H1 (cell line): Measurements from ENCODE around the gene STEAP2. TPM values are rescaled to one million over a fixed set of nuclear protein-coding genes. Genes with fewer than 3 reads are reported as not detected.

Experiments
- CTCF ChIA-PET: fragments of 300-600 bp; sonication (Branson Sonifier 250); formaldehyde crosslinking; loops from one replicate; lab custom pipeline; 2021; ENCODE audit not compliant: partially characterized antibody; lab: Charles Lee
- POLR2A ChIA-PET: fragments of 300-600 bp; sonication (Branson Sonifier 250); formaldehyde crosslinking; loops from one replicate; lab custom pipeline; 2021; ENCODE audit warnings: inconsistent platforms; ENCODE audit not compliant: partially characterized antibody; lab: Charles Lee
- DNase-seq, 2 experiments: peaks; one replicate each; pipeline versions ENCODE4 v3.0.0 to v3.0.0-alpha.2; 2010 to 2022; ENCODE audit warnings: low spot score in 2 of 2, low read depth in 1 of 2, mixed read lengths in 1 of 2
- FAIRE-seq: peaks from 2 replicates; lab custom pipeline; 2011; peaks lifted over from hg19 to GRCh38; lab: Jason Lieb, UNC
- H2AFZ ChIP-seq: 2 replicates; pipeline ENCODE4 v1.8.1; 2012; ENCODE audit warnings: low read length, inconsistent platforms
- H2AK5ac ChIP-seq: 2 replicates; pipeline ENCODE4 v1.6.1; 2013; ENCODE audit warnings: low read depth, low read length
- H2BK120ac ChIP-seq: replicated peaks from 2 replicates; pipeline ENCODE3; 2013; ENCODE audit warnings: low read depth, low read length, inconsistent platforms
- H2BK12ac ChIP-seq: 2 replicates; pipeline ENCODE4 v1.6.1; 2013; ENCODE audit warnings: low read depth, low read length
- H2BK15ac ChIP-seq: 2 replicates; pipeline ENCODE4 v1.6.1; 2013; ENCODE audit warnings: low read length
- H2BK20ac ChIP-seq: 2 replicates; pipeline ENCODE4 v1.6.1; 2013; ENCODE audit warnings: low read length
- H2BK5ac ChIP-seq: 2 replicates; pipeline ENCODE4 v1.6.1; 2013; ENCODE audit warnings: low read depth, low read length
- H3K14ac ChIP-seq: 2 replicates; pipeline ENCODE4 v1.6.1; 2013; ENCODE audit warnings: inconsistent platforms; ENCODE audit not compliant: insufficient read length
- H3K18ac ChIP-seq: 2 replicates; pipeline ENCODE4 v1.6.1; 2013; ENCODE audit warnings: low read length; ENCODE audit errors: extremely low read depth
- H3K23ac ChIP-seq: 2 replicates; pipeline ENCODE4 v1.6.1; 2013; ENCODE audit warnings: inconsistent platforms; ENCODE audit not compliant: insufficient read length
- H3K23me2 ChIP-seq: 2 replicates; pipeline ENCODE4 v1.6.1; 2013; ENCODE audit warnings: low read depth, low read length
- H3K27ac ChIP-seq: 2 replicates; pipeline ENCODE4 v1.6.1; 2011; ENCODE audit warnings: low read depth, low read length, inconsistent platforms
- H3K27me3 ChIP-seq, 4 experiments: replicated peaks in 1 of 4; 1 replicate in 1 of 4; 2 replicates in 3 of 4; pipeline versions ENCODE4 v1.6.1 to v1.8.1; 2011 to 2013; ENCODE audit warnings: low read length in 3 of 4, mild to moderate bottlenecking in 3 of 4, inconsistent platforms in 2 of 4, mixed read lengths in 2 of 4, moderate library complexity in 1 of 4; ENCODE audit not compliant: control insufficient read depth in 3 of 4, insufficient read depth in 3 of 4; ENCODE audit errors: extremely low read depth in 1 of 4
- H3K36me3 ChIP-seq, 4 experiments: 2 replicates each; pipeline versions ENCODE4 v1.6.1 to v1.8.1; 2011 to 2013; ENCODE audit warnings: mild to moderate bottlenecking in 4 of 4, low read length in 3 of 4, moderate library complexity in 2 of 4, control low read depth in 1 of 4, inconsistent platforms in 1 of 4; ENCODE audit not compliant: insufficient read depth in 4 of 4, control insufficient read depth in 2 of 4
- H3K4ac ChIP-seq: replicated peaks from 2 replicates; pipeline ENCODE3; 2013; ENCODE audit warnings: low read length, low read depth, mixed read lengths, inconsistent platforms; ENCODE audit not compliant: insufficient read length
- H3K4me1 ChIP-seq, 4 experiments: replicated peaks in 1 of 4; 1 replicate in 1 of 4; 2 replicates in 3 of 4; pipeline versions ENCODE4 v1.6.1 to v1.8.1; 2011 to 2013; ENCODE audit warnings: low read length in 3 of 4, inconsistent platforms in 2 of 4, mixed read lengths in 1 of 4; ENCODE audit not compliant: insufficient read depth in 4 of 4, control insufficient read depth in 3 of 4
- H3K4me2 ChIP-seq, 2 experiments: 2 replicates each; pipeline versions ENCODE4 v1.6.1 to v1.8.1; 2011 to 2013; ENCODE audit warnings: low read depth in 2 of 2, low read length in 2 of 2, control low read depth in 1 of 2, inconsistent platforms in 1 of 2, mild to moderate bottlenecking in 1 of 2; ENCODE audit not compliant: insufficient read depth in 1 of 2
- H3K4me3 ChIP-seq, 4 experiments: fragments of 200-600, 300-600 bp in 1 of 4; sonication (generic), shearing (Covaris generic), sonication (Bioruptor Twin) in 1 of 4; 2 replicates each; pipeline versions ENCODE4 v1.5.1 to v1.8.1; 2011 to 2016; ENCODE audit warnings: low read length in 4 of 4, low read depth in 3 of 4, control low read depth in 2 of 4, inconsistent platforms in 2 of 4, mild to moderate bottlenecking in 2 of 4, mixed read lengths in 1 of 4, moderate library complexity in 1 of 4; ENCODE audit not compliant: insufficient read depth in 2 of 4; ENCODE audit errors: extremely low read depth in 1 of 4
- H3K56ac ChIP-seq: replicated peaks from 2 replicates; pipeline ENCODE3; 2013; ENCODE audit warnings: low read depth, mild to moderate bottlenecking, mixed read lengths, low read length, inconsistent platforms; ENCODE audit not compliant: insufficient read length
- H3K79me1 ChIP-seq: 2 replicates; pipeline ENCODE4 v1.6.1; 2013; ENCODE audit warnings: low read depth, low read length, control low read depth
- H3K79me2 ChIP-seq, 2 experiments: 2 replicates each; pipeline versions ENCODE4 v1.6.1 to v1.8.1; 2012 to 2013; ENCODE audit warnings: low read length in 2 of 2, mild to moderate bottlenecking in 2 of 2, inconsistent platforms in 1 of 2; ENCODE audit not compliant: insufficient read depth in 2 of 2, control insufficient read depth in 1 of 2
- H3K9ac ChIP-seq, 4 experiments: replicated peaks in 1 of 4; 1 replicate in 1 of 4; 2 replicates in 3 of 4; pipeline versions ENCODE4 v1.6.1 to v1.8.1; 2011 to 2013; ENCODE audit warnings: low read depth in 3 of 4, low read length in 3 of 4, control low read depth in 2 of 4, mild to moderate bottlenecking in 2 of 4, moderate library complexity in 2 of 4, inconsistent platforms in 1 of 4; ENCODE audit errors: extremely low read depth in 1 of 4
- H3K9me3 ChIP-seq, 2 experiments: 2 replicates each; pipeline versions ENCODE4 v1.6.1 to v1.8.1; 2012 to 2013; ENCODE audit warnings: mild to moderate bottlenecking in 2 of 2, moderate library complexity in 2 of 2, control low read depth in 1 of 2, inconsistent platforms in 1 of 2, low read depth in 1 of 2, low read length in 1 of 2, mixed read lengths in 1 of 2; ENCODE audit not compliant: insufficient read depth in 2 of 2
- H4K20me1 ChIP-seq, 2 experiments: replicated peaks in 1 of 2; 2 replicates each; pipeline versions ENCODE3 to v1.8.1; 2011 to 2013; ENCODE audit warnings: inconsistent platforms in 2 of 2, low read length in 2 of 2, mild to moderate bottlenecking in 1 of 2; ENCODE audit not compliant: insufficient read depth in 2 of 2, control insufficient read depth in 1 of 2
- H4K5ac ChIP-seq: 2 replicates; pipeline ENCODE4 v1.6.1; 2013; ENCODE audit warnings: low read length, low read depth, mixed read lengths, inconsistent platforms; ENCODE audit not compliant: insufficient read length
- H4K8ac ChIP-seq: 2 replicates; pipeline ENCODE4 v1.8.0; 2013; ENCODE audit warnings: mild to moderate bottlenecking, moderate library complexity, low read length, inconsistent platforms; ENCODE audit not compliant: insufficient read depth; ENCODE audit errors: extremely low read depth
- H4K91ac ChIP-seq: replicated peaks from 2 replicates; pipeline ENCODE3; 2013; ENCODE audit warnings: low read length, mixed read lengths, inconsistent platforms; ENCODE audit not compliant: insufficient read length
- CHD1 ChIP-seq: IDR thresholded peaks from 2 replicates; pipeline ENCODE4 v1.6.1; 2012; ENCODE audit warnings: low read depth, low read length, improper control_type of control experiment
- GTF2F1 ChIP-seq: IDR thresholded peaks from 2 replicates; pipeline ENCODE4 v1.6.1; 2012; ENCODE audit warnings: low read depth, low read length, improper control_type of control experiment, borderline replicate concordance
- WGBS, 2 experiments: shearing (Covaris generic) in 1 of 2; methylation state at CpG; one replicate each; pipeline versions ENCODE4 v1.1.6 to v1.1.7; 2013 to 2015; ENCODE audit warnings: low lambda C conversion rate in 2 of 2, mixed read lengths in 2 of 2, inconsistent platforms in 1 of 2, low coverage in 1 of 2, missing lambda C conversion rate in 1 of 2; ENCODE audit not compliant: insufficient replicate concordance in 2 of 2, insufficient coverage in 1 of 2, insufficient read length in 1 of 2; ENCODE audit errors: extremely low coverage in 1 of 2, missing lambda C conversion rate in 1 of 2; 5-methylcytosine and 5-hydroxymethylcytosine counted together
- polyA plus RNA-seq, 7 experiments: library from polyadenylated mRNA; depleted of rRNA in 3 of 7; stranded (reverse) in 5 of 7; unstranded in 2 of 7; fragments of >200 nt in 5 of 7; fragments of 200-250 nt in 2 of 7; gene quantifications; 1 replicate in 5 of 7; 2 replicates in 1 of 7; 4 replicates in 1 of 7; pipeline versions ENCODE4 v1.2.1 to v1.2.3, GENCODE V29; 2011 to 2013; ENCODE audit warnings: missing spikeins in 2 of 7, mixed read lengths in 2 of 7
- total RNA-seq: library from RNA; stranded (reverse); fragmentation: NEBNext Ultra II Directional; extraction: Animal tissue kit (Norgen Biotek cat#: 25700); gene quantifications from 2 replicates; pipeline ENCODE4 v1.2.1, GENCODE V29; 2021

STEAP2 gene
- total and polyA plus RNA-seq, 2 of the 8 experiments (the other 6 are each of a cell fraction or from before 2014, with no cell fraction given) = 13.4 to 18.4 TPM

GRCh38 chr7:90250601-90251303, 39.2 kb downstream of the STEAP2 start:
- H2BK12ac ChIP-seq = no peak overlapping the region
- H4K20me1 ChIP-seq = no peaks in the 10 kb centered on the region
- no peak overlapping the region for H3K23ac ChIP-seq
- H3K18ac ChIP-seq = no peak overlapping the region
- CTCF ChIA-PET = interaction anchor here (0.7 to 2.5 kb wide), 4 partner anchors 9 to 839 kb away, joined by 3 to 11 read pairs (median 4); no protein-coding TSS in a partner anchor
- POLR2A ChIA-PET = no interaction called here
- H3K14ac ChIP-seq = no peak overlapping the region
- H2BK120ac ChIP-seq = no peak overlapping the region
- peaks cover 0 to 6% (median 0%) of the 10 kb centered on the region in 4 experiments; a peak in 2 of 7 replicates for H3K27me3 ChIP-seq
- no peak overlapping the region for H4K8ac ChIP-seq
- no peak overlapping the region for H3K56ac ChIP-seq
- H3K79me2 ChIP-seq = no peaks in the 10 kb centered on the region
- no peak overlapping the region for H3K4me2 ChIP-seq
- H3K23me2 ChIP-seq = no peaks in the 10 kb centered on the region
- no peak overlapping the region for H3K27ac ChIP-seq
- no peak overlapping the region for H4K5ac ChIP-seq
- no peaks in the 10 kb centered on the region for H3K9me3 ChIP-seq
- no peak overlapping the region for H2AK5ac ChIP-seq
- no peaks in the 10 kb centered on the region for H3K36me3 ChIP-seq
- H4K91ac ChIP-seq = no peak overlapping the region
- H2AFZ ChIP-seq = no peak overlapping the region
- no peak overlapping the region for H3K4ac ChIP-seq
- 91% methylated on average over 3 of the region's 3 CpGs; no CpG with 5 or more reads in 1 of the 2 experiments for WGBS, 2 experiments
- no peak overlapping the region for H2BK15ac ChIP-seq
- no peak overlapping the region for H2BK20ac ChIP-seq
- H3K4me1 ChIP-seq = peaks cover 0 to 6% (median 3%) of the 10 kb centered on the region in 4 experiments; a peak in 4 of 7 replicates
- H3K4me3 ChIP-seq = no peak overlapping the region
- no peak for FAIRE-seq
- no peak for TF ChIP-seq CHD1
- TF ChIP-seq GTF2F1 = no peak
- TF ChIP-seq, all 59 proteins: peak for 0
- no peak overlapping the region for H3K9ac ChIP-seq
- no peaks in the 10 kb centered on the region for H3K79me1 ChIP-seq
- no peak overlapping the region for H2BK5ac ChIP-seq
- DNase-seq = no peak
